CD4-positive, alpha-beta memory T cell (primary cell): Measurements from ENCODE around the gene HCFC1. TPM values are rescaled to one million over a fixed set of nuclear protein-coding genes. Genes with fewer than 3 reads are reported as not detected.

ENCODE experiments used
- CTCF ChIA-PET: fragments of 350-600 bp; sonication (Branson Sonifier 250); formaldehyde crosslinking; loops from one replicate; lab custom pipeline; 2021; ENCODE audit warnings: inconsistent platforms; ENCODE audit not compliant: partially characterized antibody; lab: Charles Lee
- POLR2A ChIA-PET: fragments of 350-600 bp; sonication (Branson Sonifier 250); formaldehyde crosslinking; loops from one replicate; lab custom pipeline; 2021; ENCODE audit not compliant: partially characterized antibody; lab: Charles Lee
- DNase-seq, 5 donors: peaks; one replicate each; pipeline versions ENCODE4 v3.0.0 to v3.0.0-alpha.2; 2020 to 2022; ENCODE audit warnings: mixed read lengths in 1 of 5
- H3K27ac ChIP-seq: one replicate; pipeline ENCODE4 v1.7.0; 2013; ENCODE audit warnings: low read depth, low read length
- H3K27me3 ChIP-seq: 2 replicates; pipeline ENCODE4 v1.7.0; 2013; ENCODE audit warnings: mild to moderate bottlenecking, low read length, moderate library complexity; ENCODE audit not compliant: insufficient read depth
- H3K36me3 ChIP-seq: 2 replicates; pipeline ENCODE4 v1.7.0; 2013; ENCODE audit warnings: mild to moderate bottlenecking, low read length, moderate library complexity; ENCODE audit not compliant: insufficient read depth
- H3K4me1 ChIP-seq: 2 replicates; pipeline ENCODE4 v1.7.0; 2013; ENCODE audit warnings: mild to moderate bottlenecking, low read length, moderate library complexity; ENCODE audit not compliant: insufficient read depth
- H3K4me3 ChIP-seq, 2 donors: one replicate each; pipeline ENCODE4 v1.7.0; 2013; ENCODE audit warnings: low read length in 2 of 2, mild to moderate bottlenecking in 1 of 2
- H3K9me3 ChIP-seq, 2 donors: one replicate each; pipeline ENCODE4 v1.7.0; 2013; ENCODE audit warnings: low read length in 2 of 2, control low read depth in 1 of 2; ENCODE audit not compliant: control insufficient read depth in 1 of 2
- H3K27ac Mint-ChIP-seq, 7 donors: one replicate each; pipeline ENCODE4 v1.8.0; 2020 to 2021; ENCODE audit warnings: mixed read lengths in 7 of 7, mild to moderate bottlenecking in 6 of 7, inconsistent platforms in 3 of 7, moderate library complexity in 3 of 7
- H3K27me3 Mint-ChIP-seq, 2 donors: one replicate each; pipeline ENCODE4 v1.8.0; 2020 to 2021; ENCODE audit warnings: mixed read lengths in 2 of 2
- H3K36me3 Mint-ChIP-seq, 2 donors: one replicate each; pipeline ENCODE4 v1.8.0; 2020 to 2021; ENCODE audit warnings: mixed read lengths in 2 of 2, inconsistent platforms in 1 of 2, mild to moderate bottlenecking in 1 of 2
- H3K4me1 Mint-ChIP-seq, 4 donors: one replicate each; pipeline ENCODE4 v1.8.0; 2020 to 2021; ENCODE audit warnings: mixed read lengths in 4 of 4, mild to moderate bottlenecking in 1 of 4
- H3K4me3 Mint-ChIP-seq, 8 donors: one replicate each; pipeline ENCODE4 v1.8.0; 2020 to 2021; ENCODE audit warnings: mixed read lengths in 8 of 8, mild to moderate bottlenecking in 7 of 8, moderate library complexity in 6 of 8, inconsistent platforms in 3 of 8
- H3K9me3 Mint-ChIP-seq, 8 donors: one replicate each; pipeline ENCODE4 v1.8.0; 2020 to 2021; ENCODE audit warnings: mixed read lengths in 8 of 8, mild to moderate bottlenecking in 5 of 8, inconsistent platforms in 3 of 8, moderate library complexity in 1 of 8
- intact Hi-C: fragments of 100-400 bp; cut with micrococcal nuclease; formaldehyde crosslinking; loops from one replicate; pipeline ENCODE4 v1.15.1; 2023
- polyA plus RNA-seq, 2 donors: library from polyadenylated mRNA; unstranded; fragments of 300-500 nt; fragmentation: Illumina TruSeq; gene quantifications; one replicate each; pipeline ENCODE4 v1.2.3, GENCODE V29; 2021
- total RNA-seq, 2 experiments: library from RNA; stranded (reverse); gene quantifications; one replicate each; pipeline ENCODE4 v1.2.3, GENCODE V29; 2021

HCFC1 gene
- total and polyA plus RNA-seq, 4 experiments from 2014 or later: 1.6 to 53.4 (median 33.7) TPM

DNA sequence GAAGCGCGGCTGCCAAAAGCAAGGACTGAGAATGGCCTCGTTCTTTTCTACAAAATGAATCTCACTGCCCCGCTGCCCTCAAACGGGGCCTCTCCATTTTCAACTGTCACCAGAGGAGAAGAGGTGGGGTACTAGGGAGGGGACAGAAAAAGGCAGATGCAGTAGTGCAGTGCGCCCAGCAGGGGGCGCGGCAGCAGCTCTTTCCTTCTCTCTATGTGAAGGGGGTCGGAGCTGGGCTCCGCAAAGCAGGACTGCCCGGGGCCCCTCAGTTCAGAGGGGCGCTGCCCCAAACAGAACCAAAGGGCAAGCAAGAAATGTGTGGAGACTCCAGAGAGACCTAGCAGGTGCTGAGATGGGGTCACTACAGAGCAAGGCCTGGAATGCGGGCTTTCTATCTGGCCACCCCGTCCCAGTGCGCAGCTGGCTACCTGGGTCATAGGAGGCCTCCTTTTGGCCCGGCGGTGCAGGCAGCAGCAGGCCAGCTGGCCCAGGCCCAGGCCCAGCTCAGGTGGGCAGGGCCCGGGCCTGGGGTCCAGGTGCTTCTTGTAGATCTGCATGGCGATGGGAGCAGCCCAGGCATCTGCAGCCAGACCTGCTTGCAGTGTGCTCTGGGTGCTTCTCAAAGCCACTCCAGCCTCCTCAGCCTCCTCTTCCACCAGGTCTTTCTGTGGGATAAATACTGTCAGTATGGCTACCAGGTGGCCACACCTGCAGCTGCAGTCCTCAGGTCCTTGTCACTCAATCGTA, 42.2 kb upstream of the HCFC1 start:
- no peaks in the 10 kb centered on the region for H3K27me3 ChIP-seq
- peaks cover 11% of the 10 kb centered on the region for H3K4me1 ChIP-seq
- H3K36me3 ChIP-seq: peaks cover 5% of the 10 kb centered on the region
- Mint-ChIP-seq H3K9me3 (no peaks in the 10 kb centered on the region), H3K27me3 (no peaks in the 10 kb centered on the region), H3K27ac (peak overlapping the region in 6 of 7 donors; percentile 25 to 85 (median 74)), H3K36me3 (peaks cover 7 to 20% of the 10 kb centered on the region in 2 donors), H3K4me1 (peaks cover 2 to 20% (median 6%) of the 10 kb centered on the region in 4 donors), H3K4me3 (peak overlapping the region in 1 of 8 donors; percentile 20)
- intact Hi-C loops: loop anchor here (1.0 to 5.0 kb wide), 5 partner anchors 11 to 521 kb away; partner anchors contain the start of genes HCFC1 and TMEM187
- CTCF ChIA-PET: interaction anchor here (0.6 to 2.8 kb wide), 24 partner anchors 8 to 530 kb away, joined by 3 to 18 read pairs (median 4); partner anchors contain the start of gene HCFC1
- no peak overlapping the region for H3K27ac ChIP-seq
- no peak overlapping the region for H3K4me3 ChIP-seq
- peak in 4 of 5 donors; percentile 51 to 58 (median 54) for DNase-seq
- no peaks in the 10 kb centered on the region for H3K9me3 ChIP-seq
- POLR2A ChIA-PET: interaction anchor here (0.9 to 3.6 kb wide), 5 partner anchors 11 to 472 kb away, joined by 3 to 26 read pairs (median 3); partner anchors contain the start of genes HCFC1 and TMEM187

- CTCF ChIA-PET: interaction anchor here (0.8 to 2.8 kb wide), 17 partner anchors 8 to 531 kb away, joined by 3 to 18 read pairs (median 4); no protein-coding TSS in a partner anchor
- Histone ChIP-seq H3K9me3 (no peaks in the 10 kb centered on the region), H3K36me3 (peaks cover 5% of the 10 kb centered on the region), H3K4me1 (peaks cover 10% of the 10 kb centered on the region), H3K27me3 (no peaks in the 10 kb centered on the region), H3K27ac (no peak overlapping the region), H3K4me3 (no peak overlapping the region)
- Mint-ChIP-seq H3K4me3 (no peak overlapping the region), H3K9me3 (no peaks in the 10 kb centered on the region), H3K27me3 (no peaks in the 10 kb centered on the region), H3K36me3 (peaks cover 7 to 19% of the 10 kb centered on the region in 2 donors), H3K4me1 (peaks cover 2 to 17% (median 4%) of the 10 kb centered on the region in 4 donors), H3K27ac (no peak overlapping the region)
- no peak for DNase-seq
- POLR2A ChIA-PET: interaction anchor here (0.9 to 3.6 kb wide), 6 partner anchors 11 to 472 kb away, joined by 3 to 26 read pairs (median 3); partner anchors contain the start of genes HCFC1 and TMEM187
- intact Hi-C loops: loop anchor here (1.0 to 5.0 kb wide), 5 partner anchors 11 to 522 kb away; partner anchors contain the start of genes HCFC1 and TMEM187
Observed at GRCh38 chrX:154013001-154013421, 41.4 kb upstream of the HCFC1 start.

DNA sequence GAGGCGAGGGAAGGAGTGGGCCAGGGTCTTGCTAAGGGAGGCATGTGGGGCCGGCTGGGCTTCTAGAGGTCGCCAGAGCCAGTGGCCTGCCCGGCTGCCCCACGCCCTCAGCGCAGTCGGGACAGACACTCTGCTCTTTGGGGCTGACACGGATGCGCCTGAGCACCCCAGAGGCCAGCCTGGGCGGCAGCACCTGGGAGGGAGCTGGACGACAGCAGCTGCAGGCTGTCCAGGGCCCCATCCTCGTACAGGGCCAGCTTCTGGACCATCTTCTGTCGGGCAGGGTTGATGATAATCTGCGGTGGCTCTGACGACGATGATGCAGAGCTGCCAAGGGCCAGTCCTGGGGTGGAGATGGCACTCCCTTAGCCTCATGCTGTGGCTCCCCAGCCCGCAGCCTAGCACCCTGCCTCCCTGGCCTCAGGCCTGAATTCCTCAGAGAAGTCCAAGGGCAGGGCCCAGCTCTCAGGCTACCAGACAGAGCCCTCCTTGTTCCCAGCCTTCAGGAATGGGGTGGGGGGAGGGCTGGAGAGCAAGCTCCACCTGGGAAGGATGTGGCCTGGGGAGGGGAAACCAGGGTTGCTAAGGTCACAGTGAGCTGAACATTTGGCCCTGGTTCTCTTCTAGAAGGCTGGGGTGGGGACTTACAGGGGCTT, 40.8 kb upstream of the HCFC1 start:
- Histone ChIP-seq H3K9me3 (no peaks in the 10 kb centered on the region), H3K27ac (no peak overlapping the region), H3K27me3 (no peaks in the 10 kb centered on the region), H3K36me3 (peaks cover 5% of the 10 kb centered on the region), H3K4me3 (no peak overlapping the region), H3K4me1 (peaks cover 7% of the 10 kb centered on the region)
- Mint-ChIP-seq H3K27me3 (no peaks in the 10 kb centered on the region), H3K36me3 (peaks cover 12 to 20% of the 10 kb centered on the region in 2 donors), H3K4me1 (peaks cover 1 to 17% (median 6%) of the 10 kb centered on the region in 4 donors), H3K4me3 (no peak overlapping the region), H3K27ac (no peak overlapping the region), H3K9me3 (no peaks in the 10 kb centered on the region)
- ChIA-PET POLR2A (interaction anchor here (0.9 to 3.6 kb wide), 4 partner anchors 31 to 473 kb away, joined by 3 to 26 read pairs (median 3); partner anchors contain the start of genes HCFC1 and TMEM187), CTCF (interaction anchor here (0.8 to 2.8 kb wide), 12 partner anchors 10 to 520 kb away, joined by 3 to 18 read pairs (median 4); no protein-coding TSS in a partner anchor)
- intact Hi-C loops: loop anchor here (2.0 to 5.0 kb wide), 2 partner anchors 40 to 522 kb away; partner anchors contain the start of genes HCFC1 and TMEM187
- no peak for DNase-seq

- no peak overlapping the region for H3K4me3 ChIP-seq
- H3K36me3 Mint-ChIP-seq: peaks cover 12 to 20% of the 10 kb centered on the region in 2 donors
- H3K36me3 ChIP-seq: no peaks in the 10 kb centered on the region
- H3K27me3 Mint-ChIP-seq: no peaks in the 10 kb centered on the region
- no peak overlapping the region for H3K4me3 Mint-ChIP-seq
- DNase-seq: no peak
- peaks cover 7% of the 10 kb centered on the region for H3K4me1 ChIP-seq
- no peaks in the 10 kb centered on the region for H3K9me3 Mint-ChIP-seq
- H3K4me1 Mint-ChIP-seq: peaks cover 1 to 17% (median 6%) of the 10 kb centered on the region in 4 donors
- intact Hi-C loops: loop anchor here (2.0 to 5.0 kb wide), 2 partner anchors 39 to 523 kb away; partner anchors contain the start of genes HCFC1 and TMEM187
- H3K27ac ChIP-seq: no peak overlapping the region
- no peak overlapping the region for H3K27ac Mint-ChIP-seq
- CTCF ChIA-PET: interaction anchor here (1.2 to 2.0 kb wide), 4 partner anchors 9 to 79 kb away, joined by 3 to 6 read pairs (median 4); no protein-coding TSS in a partner anchor
- H3K27me3 ChIP-seq: no peaks in the 10 kb centered on the region
- H3K9me3 ChIP-seq: no peaks in the 10 kb centered on the region
- POLR2A ChIA-PET: interaction anchor here (3.6 kb wide), 1 partner anchor 39 kb away, joined by 26 read pairs; the partner anchor contains the start of genes HCFC1 and TMEM187
Observed at GRCh38 chrX:154011376-154012335, 40.0 kb upstream of the HCFC1 start.

- H3K9me3 Mint-ChIP-seq: peaks cover 0 to 1% (median 0%) of the 10 kb centered on the region in 8 donors
- no peak for DNase-seq
- H3K4me1 Mint-ChIP-seq: peaks cover 0 to 12% (median 5%) of the 10 kb centered on the region in 4 donors
- Histone ChIP-seq H3K36me3 (no peaks in the 10 kb centered on the region), H3K4me1 (peaks cover 7% of the 10 kb centered on the region), H3K27ac (no peak overlapping the region), H3K4me3 (no peak overlapping the region), H3K9me3 (no peaks in the 10 kb centered on the region), H3K27me3 (no peaks in the 10 kb centered on the region)
- intact Hi-C loops: loop anchor here (5.0 kb wide), 1 partner anchor 38 kb away; the partner anchor contains the start of genes HCFC1 and TMEM187
- no peak overlapping the region for H3K4me3 Mint-ChIP-seq
- peaks cover 8 to 15% of the 10 kb centered on the region in 2 donors for H3K36me3 Mint-ChIP-seq
- no peaks in the 10 kb centered on the region for H3K27me3 Mint-ChIP-seq
- ChIA-PET CTCF (interaction anchor here (1.6 kb wide), 1 partner anchor 29 kb away, joined by 3 read pairs; no protein-coding TSS in a partner anchor), POLR2A (no interaction called here)
- H3K27ac Mint-ChIP-seq: no peak overlapping the region
Observed at GRCh38 chrX:154010330-154011087, 38.9 kb upstream of the HCFC1 start.
